ENCODE data around the gene GOLGA8N. TPM values are rescaled to one million over a fixed set of nuclear protein-coding genes. Genes with fewer than 3 reads are reported as not detected.
A peak's percentile ranks its signal among the peaks of the same experiment; 100 is the strongest.

GOLGA8N gene
- total RNA-seq, 1 donor from 2014 or later: 7.9 TPM

GRCh38 chr15:32641517-32642059 lies 48.3 kb downstream of the GOLGA8N start, which contains the start of gene SCG5:
Gene SCG5, plus strand, starts transcription at chr15:32641710. Its CDS starts 1,883 bp downstream, at chr15:32643593.
- H3K36me3 Mint-ChIP-seq (ENCODE audit: unreplicated experiment): peaks cover 5% of the 10 kb centered on the region
- peaks cover 13% of the 10 kb centered on the region for H3K4me1 Mint-ChIP-seq (ENCODE audit: unreplicated experiment)
- no peak for DNase-seq (ENCODE audit: extremely low spot score, unreplicated experiment)
- no peaks in the 10 kb centered on the region for H3K9me3 Mint-ChIP-seq (ENCODE audit: unreplicated experiment)
- H3K4me3 Mint-ChIP-seq (ENCODE audit: unreplicated experiment): no peak within 1 kb of the TSS
- no peaks in the 10 kb centered on the region for H3K27me3 Mint-ChIP-seq (ENCODE audit: unreplicated experiment)
- no peak within 1 kb of the TSS for H3K27ac Mint-ChIP-seq (ENCODE audit: unreplicated experiment)
- no peak for TF ChIP-seq CTCF (IDR thresholded peaks at IDR 0.05)

DNA sequence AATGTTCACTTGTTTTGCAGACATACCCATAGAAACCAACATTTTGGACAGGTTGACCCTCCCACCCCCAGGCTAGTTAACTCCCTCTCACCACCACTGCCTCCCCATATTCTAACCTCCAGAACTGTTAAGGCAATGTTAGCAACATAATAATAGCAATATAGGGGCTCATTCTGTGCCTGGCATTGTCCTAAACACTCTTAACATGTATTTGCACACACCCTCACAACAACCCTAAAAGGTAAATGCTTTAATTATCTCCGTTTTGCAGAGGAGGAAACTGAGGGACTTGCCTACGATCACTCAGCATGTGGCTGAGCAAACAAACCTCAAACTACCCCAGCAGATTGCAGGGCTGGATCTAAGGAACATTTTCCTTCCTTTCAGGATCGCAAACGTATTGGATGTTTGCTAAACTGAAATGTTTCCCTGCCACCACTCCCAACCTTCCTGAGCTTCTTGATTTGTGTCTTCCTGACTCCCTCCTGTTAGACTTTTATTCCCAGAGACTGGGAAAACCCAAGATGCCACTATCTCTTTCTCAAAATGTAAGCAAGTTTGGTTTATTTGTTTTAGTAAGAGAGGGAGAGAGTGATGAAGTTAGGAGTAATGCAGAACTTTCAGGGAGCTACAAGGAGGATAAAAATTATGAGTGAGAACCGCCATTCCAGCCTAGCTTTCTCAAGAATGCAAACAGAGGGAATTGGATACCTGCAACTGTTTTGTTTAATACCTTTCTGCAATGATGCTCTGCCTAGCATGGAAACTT lies 49.6 kb downstream of the GOLGA8N start:
- Mint-ChIP-seq H3K9me3 (ENCODE audit: unreplicated experiment) (no peaks in the 10 kb centered on the region), H3K27me3 (ENCODE audit: unreplicated experiment) (no peaks in the 10 kb centered on the region), H3K4me1 (ENCODE audit: unreplicated experiment) (peaks cover 13% of the 10 kb centered on the region), H3K4me3 (ENCODE audit: unreplicated experiment) (no peak overlapping the region), H3K36me3 (ENCODE audit: unreplicated experiment) (peaks cover 3% of the 10 kb centered on the region), H3K27ac (ENCODE audit: unreplicated experiment) (peak overlapping the region; percentile 8)
- TF ChIP-seq CTCF (IDR thresholded peaks at IDR 0.05): no peak
- no peak for DNase-seq (ENCODE audit: extremely low spot score, unreplicated experiment)

GRCh38 chr15:32643907-32644445 lies 50.7 kb downstream of the GOLGA8N start:
- no peak for DNase-seq (ENCODE audit: extremely low spot score, unreplicated experiment)
- TF ChIP-seq CTCF (IDR thresholded peaks at IDR 0.05): no peak
- Mint-ChIP-seq H3K9me3 (ENCODE audit: unreplicated experiment) (no peaks in the 10 kb centered on the region), H3K27ac (ENCODE audit: unreplicated experiment) (no peak overlapping the region), H3K27me3 (ENCODE audit: unreplicated experiment) (no peaks in the 10 kb centered on the region), H3K4me1 (ENCODE audit: unreplicated experiment) (peaks cover 13% of the 10 kb centered on the region), H3K36me3 (ENCODE audit: unreplicated experiment) (peaks cover 3% of the 10 kb centered on the region), H3K4me3 (ENCODE audit: unreplicated experiment) (no peak overlapping the region)

DNA sequence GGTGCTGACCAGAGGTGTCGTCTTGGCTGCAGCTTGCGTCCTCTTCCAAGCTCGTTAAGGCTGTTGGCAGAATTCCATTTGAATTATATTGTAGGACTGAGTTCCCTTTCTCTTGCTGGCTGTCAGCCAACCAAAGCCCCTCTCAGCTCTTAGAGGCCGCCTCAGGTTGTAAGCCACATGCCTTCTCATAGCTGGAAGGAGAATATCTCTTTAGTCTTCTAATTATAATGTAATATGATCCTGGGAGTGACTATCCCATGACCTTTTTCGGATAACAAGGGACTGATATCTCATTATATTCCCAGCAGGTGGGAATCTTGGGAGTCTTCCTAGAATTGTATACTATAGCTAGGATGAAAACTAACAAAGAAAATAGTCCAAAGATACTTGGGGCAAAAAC lies 53.0 kb downstream of the GOLGA8N start:
- no peak for TF ChIP-seq CTCF (IDR thresholded peaks at IDR 0.05)
- H3K4me3 Mint-ChIP-seq (ENCODE audit: unreplicated experiment): no peak overlapping the region
- H3K4me1 Mint-ChIP-seq (ENCODE audit: unreplicated experiment): peaks cover 17% of the 10 kb centered on the region
- no peaks in the 10 kb centered on the region for H3K36me3 Mint-ChIP-seq (ENCODE audit: unreplicated experiment)
- H3K27me3 Mint-ChIP-seq (ENCODE audit: unreplicated experiment): no peaks in the 10 kb centered on the region
- no peaks in the 10 kb centered on the region for H3K9me3 Mint-ChIP-seq (ENCODE audit: unreplicated experiment)
- no peak for DNase-seq (ENCODE audit: extremely low spot score, unreplicated experiment)
- H3K27ac Mint-ChIP-seq (ENCODE audit: unreplicated experiment): no peak overlapping the region

GRCh38 chr15:32649342-32649741 lies 56.1 kb downstream of the GOLGA8N start:
- H3K4me3 Mint-ChIP-seq (ENCODE audit: unreplicated experiment): no peak overlapping the region
- DNase-seq (ENCODE audit: extremely low spot score, unreplicated experiment): no peak
- peak overlapping the region; percentile 39 for H3K27ac Mint-ChIP-seq (ENCODE audit: unreplicated experiment)
- TF ChIP-seq CTCF (IDR thresholded peaks at IDR 0.05): peak; percentile 59
- no peaks in the 10 kb centered on the region for H3K36me3 Mint-ChIP-seq (ENCODE audit: unreplicated experiment)
- H3K4me1 Mint-ChIP-seq (ENCODE audit: unreplicated experiment): peaks cover 13% of the 10 kb centered on the region
- H3K27me3 Mint-ChIP-seq (ENCODE audit: unreplicated experiment): no peaks in the 10 kb centered on the region
- no peaks in the 10 kb centered on the region for H3K9me3 Mint-ChIP-seq (ENCODE audit: unreplicated experiment)

Data from osteocyte (in vitro differentiated cells).